Measurements from ENCODE around the gene DDR2.
"Not testable (repeated sequence)": the region's sequence is repeated elsewhere in the genome, so short reads cannot be mapped to it uniquely, and the experiment has no call there.

The DDR2 gene

GRCh38 chr1:162779043-162779442, 146.8 kb downstream of the DDR2 start:
- DNase-seq (ENCODE audit: low spot score): no peak

- DNase-seq (ENCODE audit: low spot score): no peak
Observed at GRCh38 chr1:162782671-162783070, 150.4 kb downstream of the DDR2 start.

GRCh38 chr1:162784926-162785325, 152.7 kb downstream of the DDR2 start:
- DNase-seq (ENCODE audit: low spot score): not testable (repeated sequence)

- not testable (repeated sequence) for DNase-seq (ENCODE audit: low spot score)
Observed at GRCh38 chr1:162788783-162789182, 156.5 kb downstream of the DDR2 start.

GRCh38 chr1:162790303-162790984, 158.2 kb downstream of the DDR2 start, which contains the start of gene HSD17B7:
TSS of gene HSD17B7 (plus strand) at chr1:162790702. CDS start at chr1:162790801, 99 bp downstream.
- DNase-seq (ENCODE audit: low spot score): peak; percentile 74

- DNase-seq (ENCODE audit: low spot score): peak; percentile 7
Observed at GRCh38 chr1:162790985-162791357, 158.7 kb downstream of the DDR2 start.

- not testable (repeated sequence) for DNase-seq (ENCODE audit: low spot score)
Observed at GRCh38 chr1:162794284-162794683, 162.0 kb downstream of the DDR2 start.

GRCh38 chr1:162796617-162797279, 164.5 kb downstream of the DDR2 start:
- not testable (repeated sequence) for DNase-seq (ENCODE audit: low spot score)

- not testable (repeated sequence) for DNase-seq (ENCODE audit: low spot score)
Observed at GRCh38 chr1:162799995-162800830, 167.9 kb downstream of the DDR2 start.

GRCh38 chr1:162807503-162807902, 175.2 kb downstream of the DDR2 start:
- DNase-seq (ENCODE audit: low spot score): not testable (repeated sequence)

- not testable (repeated sequence) for DNase-seq (ENCODE audit: low spot score)
Observed at GRCh38 chr1:162812357-162812756, 180.1 kb downstream of the DDR2 start.

- DNase-seq (ENCODE audit: low spot score): not testable (repeated sequence)
Observed at GRCh38 chr1:162818136-162818535, 185.9 kb downstream of the DDR2 start.

GRCh38 chr1:162818666-162819065, 186.4 kb downstream of the DDR2 start:
- not testable (repeated sequence) for DNase-seq (ENCODE audit: low spot score)

GRCh38 chr1:162822391-162823200, 190.3 kb downstream of the DDR2 start:
- no peak for DNase-seq (ENCODE audit: low spot score)

- DNase-seq (ENCODE audit: low spot score): peak; percentile 18
Observed at GRCh38 chr1:162823231-162823630, 191.0 kb downstream of the DDR2 start.

GRCh38 chr1:162823771-162824525, 191.7 kb downstream of the DDR2 start:
- DNase-seq (ENCODE audit: low spot score): no peak

GRCh38 chr1:162829268-162829667, 197.0 kb downstream of the DDR2 start:
- no peak for DNase-seq (ENCODE audit: low spot score)

GRCh38 chr1:162832470-162832869, 200.2 kb downstream of the DDR2 start:
- DNase-seq (ENCODE audit: low spot score): no peak

GRCh38 chr1:162835157-162835899, 203.1 kb downstream of the DDR2 start:
- DNase-seq (ENCODE audit: low spot score): no peak

All from CD4-positive, alpha-beta T cell treated with Interleukin-2 at 100 ng/mL for 4 hours (primary cell).